K562 (cell line): ENCODE data around the gene PES1.

Source experiments
- CTCF ChIP-seq, 3 experiments: IDR thresholded peaks in 2 of 3; conservative IDR thresholded peaks in 1 of 3; 2 replicates each; pipeline ENCODE4 v1.5.1; 2011 to 2012; ENCODE audit warnings: low read length in 3 of 3, mild to moderate bottlenecking in 3 of 3, control low read depth in 2 of 3, improper control_type of control experiment in 1 of 3, inconsistent platforms in 1 of 3, low read depth in 1 of 3, mixed read lengths in 1 of 3, moderate library complexity in 1 of 3; ENCODE audit not compliant: insufficient read depth in 2 of 3
- ELK1 ChIP-seq: sonication (generic); formaldehyde crosslinking; IDR thresholded peaks from 2 replicates; pipeline ENCODE4 v1.8.1; 2022; ENCODE audit warnings: missing genetic modification reagents

GRCh38 chr22:30541961-30542810, 49.5 kb downstream of the PES1 start:
- TF ChIP-seq ELK1 (CRISPR knock-in tag) (no peak), CTCF (IDR thresholded peaks at IDR 0.05 in 2 of 3, conservative IDR thresholded peaks at IDR 0.05 in 1 of 3; ENCODE audit: insufficient read depth in 2 of 3, low read depth in 1 of 3, low read length in 3 of 3) (no peak)
